ENCODE data around the gene CPA1.

Gene CPA1

DNA sequence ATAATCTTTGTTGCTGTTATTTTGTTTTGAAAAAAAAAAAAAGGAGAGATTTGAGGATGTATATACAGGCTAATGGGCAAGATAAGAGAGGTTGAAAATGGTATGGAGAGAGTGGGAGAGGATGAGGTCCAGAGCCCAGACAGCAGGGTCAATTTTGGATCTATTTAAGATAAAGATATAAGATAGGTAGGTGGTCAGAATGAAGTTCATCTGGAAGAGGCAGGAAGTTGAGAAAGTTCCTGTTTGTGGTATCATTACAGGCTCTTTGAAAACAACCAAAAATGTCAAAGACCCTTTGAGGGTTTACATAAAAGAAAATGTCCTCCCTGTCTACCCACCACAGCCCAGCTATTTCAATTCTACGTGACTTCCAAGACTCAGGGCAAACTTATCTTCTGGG is 53.0 kb downstream of the CPA1 start:
- H3K27ac Mint-ChIP-seq: no peak overlapping the region
- peaks cover 8% of the 10 kb centered on the region for H3K4me1 Mint-ChIP-seq
- H3K36me3 Mint-ChIP-seq (ENCODE audit: low read depth): peaks cover 12% of the 10 kb centered on the region
- H3K9me3 Mint-ChIP-seq: no peaks in the 10 kb centered on the region
- TF ChIP-seq, protein P1, sequence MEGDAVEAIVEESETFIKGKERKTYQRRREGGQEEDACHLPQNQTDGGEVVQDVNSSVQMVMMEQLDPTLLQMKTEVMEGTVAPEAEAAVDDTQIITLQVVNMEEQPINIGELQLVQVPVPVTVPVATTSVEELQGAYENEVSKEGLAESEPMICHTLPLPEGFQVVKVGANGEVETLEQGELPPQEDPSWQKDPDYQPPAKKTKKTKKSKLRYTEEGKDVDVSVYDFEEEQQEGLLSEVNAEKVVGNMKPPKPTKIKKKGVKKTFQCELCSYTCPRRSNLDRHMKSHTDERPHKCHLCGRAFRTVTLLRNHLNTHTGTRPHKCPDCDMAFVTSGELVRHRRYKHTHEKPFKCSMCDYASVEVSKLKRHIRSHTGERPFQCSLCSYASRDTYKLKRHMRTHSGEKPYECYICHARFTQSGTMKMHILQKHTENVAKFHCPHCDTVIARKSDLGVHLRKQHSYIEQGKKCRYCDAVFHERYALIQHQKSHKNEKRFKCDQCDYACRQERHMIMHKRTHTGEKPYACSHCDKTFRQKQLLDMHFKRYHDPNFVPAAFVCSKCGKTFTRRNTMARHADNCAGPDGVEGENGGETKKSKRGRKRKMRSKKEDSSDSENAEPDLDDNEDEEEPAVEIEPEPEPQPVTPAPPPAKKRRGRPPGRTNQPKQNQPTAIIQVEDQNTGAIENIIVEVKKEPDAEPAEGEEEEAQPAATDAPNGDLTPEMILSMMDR (IDR thresholded peaks at IDR 0.05; ENCODE audit: unreplicated experiment in 3 of 3): no peak
- no peaks in the 10 kb centered on the region for H3K27me3 Mint-ChIP-seq (ENCODE audit: low read depth)
- no peak overlapping the region for H3K4me3 Mint-ChIP-seq

DNA sequence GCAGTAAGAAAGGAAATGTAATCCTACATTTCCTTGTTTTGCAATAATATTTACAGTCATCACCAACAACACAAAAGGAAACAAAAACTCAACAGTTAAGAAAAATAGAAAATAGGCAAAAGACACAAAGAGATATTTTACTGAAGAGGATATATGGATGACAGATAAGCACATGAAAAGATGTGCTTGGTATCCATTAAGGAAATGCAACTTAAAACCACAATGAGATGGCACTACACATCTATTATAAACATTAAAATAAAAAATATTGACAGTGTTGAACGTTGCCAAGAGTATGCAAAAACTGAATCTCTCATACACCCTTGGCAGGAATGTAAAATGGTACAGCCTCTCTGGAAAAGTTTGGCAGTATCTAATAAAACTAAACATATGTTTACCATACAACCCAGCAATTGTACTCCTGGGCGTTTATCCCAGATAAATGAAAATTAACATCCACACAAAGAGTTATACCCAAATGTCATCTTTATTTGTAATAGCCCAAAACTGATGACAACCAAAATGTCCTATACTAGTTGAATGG is 55.1 kb downstream of the CPA1 start:
- Mint-ChIP-seq H3K36me3 (ENCODE audit: low read depth) (peaks cover 13% of the 10 kb centered on the region), H3K27me3 (ENCODE audit: low read depth) (no peaks in the 10 kb centered on the region), H3K27ac (peak overlapping the region in 1 of 3 experiments; percentile 11)

DNA sequence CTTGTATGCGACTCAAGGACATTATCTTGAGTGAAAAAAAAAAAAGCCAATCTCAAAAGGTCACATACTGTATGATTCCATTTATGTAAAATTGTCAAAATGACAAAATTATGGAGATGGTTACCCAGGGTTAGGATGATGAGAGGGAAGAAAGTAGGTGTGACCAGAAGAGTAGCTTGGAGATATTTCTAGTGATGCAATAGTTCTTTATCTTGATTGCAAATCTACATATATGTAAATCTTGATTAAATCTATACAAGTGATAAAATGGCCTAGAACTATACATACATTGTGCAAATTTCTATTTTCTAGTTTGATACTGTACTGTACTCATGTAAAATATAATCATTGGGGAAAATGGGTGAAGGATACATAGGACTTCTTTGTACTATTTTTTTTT is 56.0 kb downstream of the CPA1 start:
- Mint-ChIP-seq H3K4me3 (no peak overlapping the region), H3K27me3 (ENCODE audit: low read depth) (no peaks in the 10 kb centered on the region), H3K4me1 (peaks cover 35% of the 10 kb centered on the region), H3K9me3 (peaks cover 2% of the 10 kb centered on the region), H3K27ac (peak overlapping the region in 2 of 3 experiments; percentile 17 to 20), H3K36me3 (ENCODE audit: low read depth) (peaks cover 13% of the 10 kb centered on the region)
- TF ChIP-seq, protein P1 (IDR thresholded peaks at IDR 0.05; ENCODE audit: unreplicated experiment in 3 of 3): no peak

More for the DNA sequence above, 55.1 kb downstream of the CPA1 start:
- Mint-ChIP-seq H3K9me3 (peaks cover 2% of the 10 kb centered on the region), H3K4me3 (peak overlapping the region in 1 of 3 experiments; percentile 22), H3K4me1 (peaks cover 26% of the 10 kb centered on the region)
- TF ChIP-seq, protein P1 (IDR thresholded peaks at IDR 0.05; ENCODE audit: unreplicated experiment in 3 of 3): no peak
